Panc1 (cell line): ENCODE data around the gene LINGO4. TPM values are rescaled to one million over a fixed set of nuclear protein-coding genes. Genes with fewer than 3 reads are reported as not detected.

Experiments
- ATAC-seq: fragments of 200-7000 bp; cut with Tn5 transposase; 2 replicates; pipeline ENCODE4 v1.9.1; 2020; ENCODE audit warnings: mild to moderate bottlenecking, moderate library complexity
- BruUV-seq: library from RNA; stranded (reverse); fragments of 400-500 nt; replicated peaks from 2 replicates; lab custom pipeline; 2021; lab: Mats Ljungman, UMichigan
- CTCF ChIA-PET: fragments of 300-600 bp; sonication (Branson Sonifier 250); formaldehyde crosslinking; loops from one replicate; lab custom pipeline; 2022; ENCODE audit warnings: antibody characterized with exemption; lab: Charles Lee
- POLR2A ChIA-PET: fragments of 300-600 bp; sonication (Branson Sonifier 250); formaldehyde crosslinking; loops from one replicate; lab custom pipeline; 2022; ENCODE audit warnings: antibody characterized with exemption; lab: Charles Lee
- DNase-seq: peaks from one replicate; pipeline ENCODE4 v3.0.0-alpha.2; 2010; ENCODE audit warnings: low read depth, low spot score
- H3K27ac ChIP-seq: 2 replicates; pipeline ENCODE4 v1.5.1; 2011; ENCODE audit warnings: mild to moderate bottlenecking, low read length, inconsistent platforms
- H3K27me3 ChIP-seq: fragments of 200-500 bp; sonication (Bioruptor generic); 2 replicates; pipeline ENCODE4 v1.6.0; 2014; ENCODE audit warnings: low read length, inconsistent platforms; ENCODE audit not compliant: control insufficient read depth, insufficient read depth
- H3K36me3 ChIP-seq: fragments of 200-500 bp; sonication (Bioruptor generic); 2 replicates; pipeline ENCODE4 v1.5.1; 2014; ENCODE audit warnings: inconsistent platforms, mild to moderate bottlenecking, low read length, moderate library complexity; ENCODE audit not compliant: control insufficient read depth, insufficient read depth
- H3K4me1 ChIP-seq: 2 replicates; pipeline ENCODE4 v1.5.1; 2011; ENCODE audit warnings: inconsistent platforms, mild to moderate bottlenecking, low read length, moderate library complexity; ENCODE audit not compliant: control insufficient read depth, insufficient read depth
- H3K4me3 ChIP-seq, 2 experiments: 2 replicates each; pipeline ENCODE4 v1.5.1; 2011 to 2012; ENCODE audit warnings: low read depth in 2 of 2, low read length in 2 of 2, mild to moderate bottlenecking in 2 of 2, inconsistent platforms in 1 of 2, moderate library complexity in 1 of 2
- H3K9me3 ChIP-seq: fragments of 200-500 bp; sonication (Bioruptor generic); 2 replicates; pipeline ENCODE4 v1.5.1; 2014; ENCODE audit warnings: low read depth, mild to moderate bottlenecking, inconsistent platforms, low read length, moderate library complexity; ENCODE audit not compliant: control insufficient read depth, insufficient read depth
- POLR2AphosphoS5 ChIP-seq: IDR thresholded peaks from 2 replicates; pipeline ENCODE4 v1.6.1; 2012; ENCODE audit warnings: mild to moderate bottlenecking, low read depth, low read length, moderate library complexity
- SIN3A ChIP-seq: IDR thresholded peaks from 2 replicates; pipeline ENCODE4 v1.6.1; 2012; ENCODE audit warnings: low read depth, mild to moderate bottlenecking, low read length, moderate library complexity, borderline replicate concordance; ENCODE audit not compliant: insufficient read depth
- TCF7L2 ChIP-seq: IDR thresholded peaks from 2 replicates; pipeline ENCODE4 v1.6.1; 2011; ENCODE audit warnings: mild to moderate bottlenecking, low read depth, low read length, inconsistent platforms
- in situ Hi-C: cut with HindIII; loops from 2 replicates; pipeline ENCODE4 v1.10.0; 2016; ENCODE audit warnings: low sequenced_read_pairs, low pct_unique_long_range_greater_than_20kb
- intact Hi-C: fragments of 100-400 bp; cut with micrococcal nuclease; formaldehyde crosslinking; loops from one replicate; pipeline ENCODE4 v1.10.0; 2022; ENCODE audit not compliant: unreplicated experiment
- total RNA-seq: library from RNA; stranded (reverse); gene quantifications from one replicate; pipeline ENCODE4 v1.2.1, GENCODE V29; 2021; ENCODE audit not compliant: unreplicated experiment
- TF ChIP-seq, protein P1 (sequence below): fragments of 450-650 bp; IDR thresholded peaks from 2 replicates; pipeline ENCODE4 v1.5.1; 2017; ENCODE audit warnings: mild to moderate bottlenecking
- TF ChIP-seq, protein P2 (sequence below), 2 experiments: IDR thresholded peaks; 2 replicates each; pipeline ENCODE4 v1.6.1; 2011 to 2012; ENCODE audit warnings: low read depth in 2 of 2, control low read depth in 1 of 2, low read length in 1 of 2, mild to moderate bottlenecking in 1 of 2, moderate library complexity in 1 of 2; ENCODE audit not compliant: insufficient read depth in 1 of 2

Gene LINGO4
- total RNA-seq, 1 experiment from 2014 or later, result not detected

DNA sequence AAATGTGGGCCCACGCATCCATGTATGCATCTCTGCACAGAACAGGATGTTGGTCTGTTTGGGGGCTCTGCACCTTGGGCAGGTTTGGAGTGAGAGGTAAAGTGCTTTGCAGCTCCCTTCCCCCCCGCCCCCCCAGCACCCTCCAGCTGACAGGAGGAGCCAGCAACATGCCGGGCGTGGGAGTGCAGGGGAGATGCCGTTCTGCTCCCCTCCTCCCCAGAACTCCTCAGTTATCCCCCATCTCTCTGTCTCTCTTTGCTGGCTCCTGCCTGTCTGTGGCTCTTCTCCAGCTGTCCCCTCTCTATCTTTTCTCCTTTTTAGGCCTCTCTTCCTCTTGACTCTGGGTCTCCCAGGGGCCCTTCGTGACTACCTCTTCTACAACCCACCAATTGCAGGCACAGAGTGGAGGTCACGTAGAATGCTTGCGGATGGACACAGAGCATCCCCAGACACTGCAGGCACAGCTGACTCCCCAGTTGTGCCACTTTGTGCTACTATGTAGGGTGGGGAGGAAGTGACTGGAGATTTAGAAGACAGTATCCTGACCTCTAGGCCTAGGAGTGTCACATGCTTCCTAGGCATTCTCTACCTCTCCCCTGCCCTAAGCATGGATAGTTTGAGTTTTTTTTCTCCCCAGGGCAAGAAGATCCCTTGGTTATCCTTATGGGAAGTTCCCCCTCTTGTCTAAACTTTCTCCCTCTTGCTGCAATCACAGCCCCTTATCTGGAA is 28.1 kb upstream of the LINGO4 start:
- TF ChIP-seq, protein P1, sequence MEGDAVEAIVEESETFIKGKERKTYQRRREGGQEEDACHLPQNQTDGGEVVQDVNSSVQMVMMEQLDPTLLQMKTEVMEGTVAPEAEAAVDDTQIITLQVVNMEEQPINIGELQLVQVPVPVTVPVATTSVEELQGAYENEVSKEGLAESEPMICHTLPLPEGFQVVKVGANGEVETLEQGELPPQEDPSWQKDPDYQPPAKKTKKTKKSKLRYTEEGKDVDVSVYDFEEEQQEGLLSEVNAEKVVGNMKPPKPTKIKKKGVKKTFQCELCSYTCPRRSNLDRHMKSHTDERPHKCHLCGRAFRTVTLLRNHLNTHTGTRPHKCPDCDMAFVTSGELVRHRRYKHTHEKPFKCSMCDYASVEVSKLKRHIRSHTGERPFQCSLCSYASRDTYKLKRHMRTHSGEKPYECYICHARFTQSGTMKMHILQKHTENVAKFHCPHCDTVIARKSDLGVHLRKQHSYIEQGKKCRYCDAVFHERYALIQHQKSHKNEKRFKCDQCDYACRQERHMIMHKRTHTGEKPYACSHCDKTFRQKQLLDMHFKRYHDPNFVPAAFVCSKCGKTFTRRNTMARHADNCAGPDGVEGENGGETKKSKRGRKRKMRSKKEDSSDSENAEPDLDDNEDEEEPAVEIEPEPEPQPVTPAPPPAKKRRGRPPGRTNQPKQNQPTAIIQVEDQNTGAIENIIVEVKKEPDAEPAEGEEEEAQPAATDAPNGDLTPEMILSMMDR, result no peak
- TF ChIP-seq, protein P2, sequence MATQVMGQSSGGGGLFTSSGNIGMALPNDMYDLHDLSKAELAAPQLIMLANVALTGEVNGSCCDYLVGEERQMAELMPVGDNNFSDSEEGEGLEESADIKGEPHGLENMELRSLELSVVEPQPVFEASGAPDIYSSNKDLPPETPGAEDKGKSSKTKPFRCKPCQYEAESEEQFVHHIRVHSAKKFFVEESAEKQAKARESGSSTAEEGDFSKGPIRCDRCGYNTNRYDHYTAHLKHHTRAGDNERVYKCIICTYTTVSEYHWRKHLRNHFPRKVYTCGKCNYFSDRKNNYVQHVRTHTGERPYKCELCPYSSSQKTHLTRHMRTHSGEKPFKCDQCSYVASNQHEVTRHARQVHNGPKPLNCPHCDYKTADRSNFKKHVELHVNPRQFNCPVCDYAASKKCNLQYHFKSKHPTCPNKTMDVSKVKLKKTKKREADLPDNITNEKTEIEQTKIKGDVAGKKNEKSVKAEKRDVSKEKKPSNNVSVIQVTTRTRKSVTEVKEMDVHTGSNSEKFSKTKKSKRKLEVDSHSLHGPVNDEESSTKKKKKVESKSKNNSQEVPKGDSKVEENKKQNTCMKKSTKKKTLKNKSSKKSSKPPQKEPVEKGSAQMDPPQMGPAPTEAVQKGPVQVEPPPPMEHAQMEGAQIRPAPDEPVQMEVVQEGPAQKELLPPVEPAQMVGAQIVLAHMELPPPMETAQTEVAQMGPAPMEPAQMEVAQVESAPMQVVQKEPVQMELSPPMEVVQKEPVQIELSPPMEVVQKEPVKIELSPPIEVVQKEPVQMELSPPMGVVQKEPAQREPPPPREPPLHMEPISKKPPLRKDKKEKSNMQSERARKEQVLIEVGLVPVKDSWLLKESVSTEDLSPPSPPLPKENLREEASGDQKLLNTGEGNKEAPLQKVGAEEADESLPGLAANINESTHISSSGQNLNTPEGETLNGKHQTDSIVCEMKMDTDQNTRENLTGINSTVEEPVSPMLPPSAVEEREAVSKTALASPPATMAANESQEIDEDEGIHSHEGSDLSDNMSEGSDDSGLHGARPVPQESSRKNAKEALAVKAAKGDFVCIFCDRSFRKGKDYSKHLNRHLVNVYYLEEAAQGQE (IDR thresholded peaks at IDR 0.05; ENCODE audit: insufficient read depth in 1 of 2, low read depth in 2 of 2, low read length in 1 of 2), result no peak
- TF ChIP-seq POLR2AphosphoS5, result no peak
- no peak for TF ChIP-seq SIN3A
- TF ChIP-seq TCF7L2, result no peak
- POLR2A ChIA-PET, result no interaction called here
- no peak for DNase-seq
- Histone ChIP-seq H3K36me3 (no peaks in the 10 kb centered on the region), H3K4me3 (no peak overlapping the region), H3K27ac (no peak overlapping the region), H3K27me3 (no peaks in the 10 kb centered on the region), H3K9me3 (no peaks in the 10 kb centered on the region), H3K4me1 (peaks cover 11% of the 10 kb centered on the region; the same call in 1 of the 2 replicates)
- intact Hi-C loops, result loop anchor here (10.0 kb wide), 3 partner anchors 139 to 389 kb away; no protein-coding TSS in a partner anchor
- BruUV-seq, result no TSS peak
- in situ Hi-C loops, result no loop called here
- CTCF ChIA-PET, result no interaction called here
- ATAC-seq, result no peak

GRCh38 chr1:151832318-151832980 is 27.2 kb upstream of the LINGO4 start:
- ATAC-seq (no peak), DNase-seq (no peak)
- intact Hi-C loops, result loop anchor here (10.0 kb wide), 3 partner anchors 138 to 388 kb away; no protein-coding TSS in a partner anchor
- CTCF ChIA-PET, result no interaction called here
- in situ Hi-C loops, result no loop called here
- BruUV-seq, result no TSS peak
- H3K4me1 ChIP-seq, result peaks cover 11% of the 10 kb centered on the region; the same call in 1 of the 2 replicates
- no peaks in the 10 kb centered on the region for H3K36me3 ChIP-seq
- no peak for TF ChIP-seq TCF7L2
- TF ChIP-seq, protein P2 (IDR thresholded peaks at IDR 0.05; ENCODE audit: insufficient read depth in 1 of 2, low read depth in 2 of 2, low read length in 1 of 2), result no peak
- TF ChIP-seq POLR2AphosphoS5, result no peak
- TF ChIP-seq, protein P1, result no peak
- TF ChIP-seq SIN3A, result no peak
- POLR2A ChIA-PET, result no interaction called here
- H3K27ac ChIP-seq, result no peak overlapping the region
- no peaks in the 10 kb centered on the region for H3K9me3 ChIP-seq
- H3K27me3 ChIP-seq, result no peaks in the 10 kb centered on the region
- no peak overlapping the region for H3K4me3 ChIP-seq
